Inflammatory macrophage (primary cell): Measurements from ENCODE around the gene PKD1L1.
A peak's percentile ranks its signal among the peaks of the same experiment; 100 is the strongest.
"Not testable (repeated sequence)": the region's sequence is repeated elsewhere in the genome, so short reads cannot be mapped to it uniquely, and the experiment has no call there.

Source experiments
- DNase-seq, 2 donors: peaks; one replicate each; pipeline ENCODE4 v3.0.0-alpha.2; 2020 to 2022
- total RNA-seq, 18 experiments: gene quantifications; one replicate each; lab custom pipeline; 2026; ENCODE audit warnings: mixed read lengths in 6 of 18, inconsistent platforms in 2 of 18; lab: John Stamatoyannopoulos, UW

Gene PKD1L1
- 2.6 to 42.9 (median 13.8) reads per million in 18 experiments for total RNA-seq

- peak in 1 of 2 donors; percentile 67 for DNase-seq
Observed at GRCh38 chr7:47948141-47948790, at the start of gene PKD1L1. PKD1L1 (minus strand) TSS chr7:47948466; CDS start chr7:47948440, 26 bp downstream.

GRCh38 chr7:47992446-47992845, 44.2 kb upstream of the PKD1L1 start:
- no peak for DNase-seq

- peak; percentile 79 to 84 for DNase-seq
Observed at GRCh38 chr7:47991741-47992311, 43.6 kb upstream of the PKD1L1 start.

- no peak for DNase-seq
Observed at GRCh38 chr7:47991270-47991669, 43.0 kb upstream of the PKD1L1 start.

GRCh38 chr7:47990592-47990991, 42.3 kb upstream of the PKD1L1 start:
- no peak for DNase-seq

GRCh38 chr7:47989607-47990400, 41.5 kb upstream of the PKD1L1 start:
- not testable (repeated sequence) for DNase-seq

GRCh38 chr7:47988496-47989386, 40.5 kb upstream of the PKD1L1 start:
- peak; percentile 12 to 13 for DNase-seq

GRCh38 chr7:47982610-47983009, 34.3 kb upstream of the PKD1L1 start:
- no peak for DNase-seq

GRCh38 chr7:47980648-47981047, 32.4 kb upstream of the PKD1L1 start:
- not testable (repeated sequence) for DNase-seq

- no peak for DNase-seq
Observed at GRCh38 chr7:47979832-47980181, 31.5 kb upstream of the PKD1L1 start.

- DNase-seq, result peak; percentile 97
Observed at GRCh38 chr7:47979145-47979831, 31.0 kb upstream of the PKD1L1 start, which contains the start of gene HUS1. HUS1 (minus strand) TSS chr7:47979615; CDS start chr7:47979519, 96 bp downstream.

- DNase-seq, result no peak
Observed at GRCh38 chr7:47978790-47979144, 30.5 kb upstream of the PKD1L1 start.

GRCh38 chr7:47973739-47974138, 25.5 kb upstream of the PKD1L1 start:
- no peak for DNase-seq

- DNase-seq, result peak; percentile 23 to 67
Observed at GRCh38 chr7:47970761-47971160, 22.5 kb upstream of the PKD1L1 start.

- peak; percentile 48 to 63 for DNase-seq
Observed at GRCh38 chr7:47968847-47969774, 20.8 kb upstream of the PKD1L1 start.

- no peak for DNase-seq
Observed at GRCh38 chr7:47967708-47968107, 19.4 kb upstream of the PKD1L1 start.

GRCh38 chr7:47967123-47967522, 18.9 kb upstream of the PKD1L1 start:
- no peak for DNase-seq

- DNase-seq, result no peak
Observed at GRCh38 chr7:47965456-47965855, 17.2 kb upstream of the PKD1L1 start.

- DNase-seq, result no peak
Observed at GRCh38 chr7:47962262-47962661, 14.0 kb upstream of the PKD1L1 start.

GRCh38 chr7:47957156-47957555, 8.9 kb upstream of the PKD1L1 start:
- DNase-seq, result peak in 1 of 2 donors; percentile 63

GRCh38 chr7:47956220-47956619, 8.0 kb upstream of the PKD1L1 start:
- DNase-seq, result no peak
